PC-9 (cell line): ENCODE data around the gene RAB7A. TPM values are rescaled to one million over a fixed set of nuclear protein-coding genes. Genes with fewer than 3 reads are reported as not detected.
"Not testable (repeated sequence)": the region's sequence is repeated elsewhere in the genome, so short reads cannot be mapped to it uniquely, and the experiment has no call there.

ENCODE experiments used
- BruUV-seq: library from RNA; stranded (reverse); fragments of 400-500 nt; replicated peaks from 2 replicates; lab custom pipeline; 2021; lab: Mats Ljungman, UMichigan
- CTCF ChIA-PET: fragments of 300-600 bp; sonication (Branson Sonifier 250); formaldehyde crosslinking; loops from one replicate; lab custom pipeline; 2022; ENCODE audit warnings: antibody characterized with exemption; lab: Charles Lee
- POLR2A ChIA-PET: fragments of 300-600 bp; sonication (Branson Sonifier 250); formaldehyde crosslinking; loops from one replicate; lab custom pipeline; 2022; ENCODE audit warnings: antibody characterized with exemption; ENCODE audit not compliant: unreplicated experiment; lab: Charles Lee
- DNase-seq, 2 experiments: peaks; one replicate each; pipeline versions ENCODE4 v3.0.0 to v3.0.0-alpha.2; 2015 to 2022; ENCODE audit warnings: mixed read lengths in 1 of 2
- H2AFZ ChIP-seq: fragments of 200-600 bp; sonication (generic); 2 replicates; pipeline ENCODE4 v1.8.1; 2017; ENCODE audit warnings: antibody characterized with exemption
- H3F3A ChIP-seq: fragments of 200-600 bp; sonication (generic); 2 replicates; pipeline ENCODE4 v1.8.1; 2017; ENCODE audit warnings: antibody characterized with exemption, mild to moderate bottlenecking, low read depth; ENCODE audit not compliant: insufficient read depth
- H3K27ac ChIP-seq: fragments of 200-600 bp; sonication (generic); 2 replicates; pipeline ENCODE4 v1.6.1; 2016; ENCODE audit warnings: mixed run types
- H3K27me3 ChIP-seq: fragments of 200-600 bp; sonication (generic); 2 replicates; pipeline ENCODE4 v1.6.1; 2016; ENCODE audit warnings: low read depth, mixed run types; ENCODE audit not compliant: insufficient read depth
- H3K36me3 ChIP-seq: fragments of 200-600 bp; sonication (generic); 2 replicates; pipeline ENCODE4 v1.6.1; 2016; ENCODE audit warnings: low read depth, mixed run types
- H3K4me1 ChIP-seq: fragments of 200-600 bp; sonication (generic); replicated peaks from 2 replicates; pipeline ENCODE4 v1.6.1; 2016; ENCODE audit warnings: mixed run types; ENCODE audit not compliant: insufficient read depth
- H3K4me2 ChIP-seq: fragments of 200-600 bp; sonication (generic); 2 replicates; pipeline ENCODE4 v1.6.1; 2017; ENCODE audit warnings: mixed run types
- H3K4me3 ChIP-seq: fragments of 200-600 bp; sonication (generic); 2 replicates; pipeline ENCODE4 v1.6.1; 2016; ENCODE audit warnings: mixed run types
- H3K79me2 ChIP-seq: fragments of 200-600 bp; sonication (generic); 2 replicates; pipeline ENCODE4 v1.6.1; 2017; ENCODE audit warnings: low read depth, mixed run types
- H3K9me2 ChIP-seq: fragments of 200-600 bp; sonication (generic); 2 replicates; pipeline ENCODE4 v1.8.1; 2017; ENCODE audit warnings: mild to moderate bottlenecking; ENCODE audit not compliant: insufficient read depth
- H3K9me3 ChIP-seq: fragments of 200-600 bp; sonication (generic); 2 replicates; pipeline ENCODE4 v1.8.1; 2016; ENCODE audit warnings: low read depth; ENCODE audit not compliant: insufficient read depth
- H4K20me1 ChIP-seq: fragments of 200-600 bp; sonication (generic); 2 replicates; pipeline ENCODE4 v1.8.1; 2017; ENCODE audit not compliant: insufficient read depth
- EZH2 ChIP-seq: fragments of 200-600 bp; sonication (generic); IDR thresholded peaks from 2 replicates; pipeline ENCODE4 v1.8.0; 2017; ENCODE audit warnings: antibody characterized with exemption, low read depth
- intact Hi-C: fragments of 100-400 bp; cut with micrococcal nuclease; formaldehyde crosslinking; loops from one replicate; pipeline ENCODE4 v1.10.0; 2022; ENCODE audit not compliant: unreplicated experiment
- total RNA-seq: library from RNA; stranded (reverse); gene quantifications from 2 replicates; pipeline ENCODE4 v1.2.3, GENCODE V29; 2021
- TF ChIP-seq, protein P1 (sequence below): fragments of 200-600 bp; sonication (generic); conservative IDR thresholded peaks from 2 replicates; pipeline ENCODE4 v1.6.1; 2017; ENCODE audit warnings: mixed run types, antibody characterized with exemption, mild to moderate bottlenecking, moderate library complexity

RAB7A gene
- total RNA-seq, 1 experiment from 2014 or later, result 319 TPM

DNA sequence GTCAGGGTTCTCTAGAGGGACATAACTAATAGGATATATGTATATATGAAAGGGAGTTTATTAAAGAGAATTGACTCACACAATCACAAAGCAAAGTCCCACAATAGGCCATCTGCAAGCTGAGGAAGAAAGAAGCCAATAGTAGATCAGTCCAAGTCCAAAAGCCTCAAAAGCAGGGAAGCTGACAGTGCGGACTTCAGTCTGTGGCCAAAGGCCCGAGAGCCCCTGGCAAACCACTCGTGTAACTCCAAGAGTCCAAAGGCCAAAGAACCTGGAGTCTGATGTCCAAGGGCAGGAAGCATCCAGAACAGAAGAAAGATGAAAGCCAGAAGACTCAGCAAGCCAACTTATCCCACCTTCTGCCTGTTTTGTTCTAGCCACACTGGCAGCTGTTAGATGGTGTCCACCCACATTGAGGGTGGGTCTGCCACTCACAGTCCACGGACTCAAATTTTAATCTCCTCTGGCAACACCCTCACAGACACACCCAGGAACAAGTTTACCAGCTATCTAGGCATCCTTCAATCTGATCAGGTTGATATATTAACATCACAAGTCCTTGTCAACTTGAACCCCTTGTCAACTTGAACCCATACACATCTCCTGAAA lies 99.2 kb downstream of the RAB7A start:
- BruUV-seq, result no TSS peak
- no peak overlapping the region for H3K27ac ChIP-seq
- H2AFZ ChIP-seq, result no peak overlapping the region
- H3K4me3 ChIP-seq, result no peak overlapping the region
- no peak overlapping the region for H3K4me2 ChIP-seq
- H3F3A ChIP-seq, result peaks cover 14% of the 10 kb centered on the region; the same call in 1 of the 2 replicates
- CTCF ChIA-PET, result no interaction called here
- H3K9me2 ChIP-seq, result no peaks in the 10 kb centered on the region
- no peaks in the 10 kb centered on the region for H3K4me1 ChIP-seq
- intact Hi-C loops, result no loop called here
- no peaks in the 10 kb centered on the region for H3K27me3 ChIP-seq
- H4K20me1 ChIP-seq, result no peaks in the 10 kb centered on the region
- H3K79me2 ChIP-seq, result no peaks in the 10 kb centered on the region
- TF ChIP-seq, protein P1, sequence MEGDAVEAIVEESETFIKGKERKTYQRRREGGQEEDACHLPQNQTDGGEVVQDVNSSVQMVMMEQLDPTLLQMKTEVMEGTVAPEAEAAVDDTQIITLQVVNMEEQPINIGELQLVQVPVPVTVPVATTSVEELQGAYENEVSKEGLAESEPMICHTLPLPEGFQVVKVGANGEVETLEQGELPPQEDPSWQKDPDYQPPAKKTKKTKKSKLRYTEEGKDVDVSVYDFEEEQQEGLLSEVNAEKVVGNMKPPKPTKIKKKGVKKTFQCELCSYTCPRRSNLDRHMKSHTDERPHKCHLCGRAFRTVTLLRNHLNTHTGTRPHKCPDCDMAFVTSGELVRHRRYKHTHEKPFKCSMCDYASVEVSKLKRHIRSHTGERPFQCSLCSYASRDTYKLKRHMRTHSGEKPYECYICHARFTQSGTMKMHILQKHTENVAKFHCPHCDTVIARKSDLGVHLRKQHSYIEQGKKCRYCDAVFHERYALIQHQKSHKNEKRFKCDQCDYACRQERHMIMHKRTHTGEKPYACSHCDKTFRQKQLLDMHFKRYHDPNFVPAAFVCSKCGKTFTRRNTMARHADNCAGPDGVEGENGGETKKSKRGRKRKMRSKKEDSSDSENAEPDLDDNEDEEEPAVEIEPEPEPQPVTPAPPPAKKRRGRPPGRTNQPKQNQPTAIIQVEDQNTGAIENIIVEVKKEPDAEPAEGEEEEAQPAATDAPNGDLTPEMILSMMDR, result no peak
- TF ChIP-seq EZH2, result no peak
- POLR2A ChIA-PET, result no interaction called here
- no peak for DNase-seq
- H3K9me3 ChIP-seq, result no peaks in the 10 kb centered on the region
- no peaks in the 10 kb centered on the region for H3K36me3 ChIP-seq

GRCh38 chr3:128829087-128829486 lies 103.1 kb downstream of the RAB7A start:
- CTCF ChIA-PET, BruUV-seq: not testable (repeated sequence)

DNA sequence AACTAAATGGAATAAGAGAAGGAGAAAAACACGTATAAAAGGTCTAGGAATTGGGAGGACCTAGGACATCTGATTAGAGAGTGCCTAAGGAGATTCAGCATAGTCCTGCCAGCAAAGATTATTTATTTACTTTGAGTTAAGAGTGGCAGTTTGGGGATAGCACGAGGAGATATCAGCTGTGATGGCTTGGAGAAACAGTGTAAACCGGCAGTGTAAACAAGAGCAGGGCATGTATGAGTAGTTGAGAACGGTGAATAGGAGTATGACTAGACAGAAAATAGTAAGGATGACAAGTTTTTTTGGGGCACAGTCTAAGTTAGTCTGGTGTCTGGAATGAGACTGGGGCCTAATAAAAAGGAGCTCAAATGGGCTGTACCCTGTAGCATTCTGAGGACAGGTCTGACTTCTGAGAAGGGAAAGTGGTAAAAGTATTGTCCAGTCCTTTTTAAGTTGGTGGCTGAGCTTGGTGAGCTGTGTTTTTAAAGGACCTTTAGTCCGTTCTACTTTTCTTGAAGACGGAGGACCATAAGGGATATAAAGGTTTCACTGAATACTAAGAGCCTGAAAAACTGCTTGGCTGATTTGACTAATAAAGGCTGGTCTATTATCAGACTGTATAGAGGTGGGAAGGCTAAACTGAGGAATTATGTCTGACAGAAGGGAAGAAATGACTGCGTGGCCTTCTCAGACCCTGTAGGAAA lies 104.1 kb downstream of the RAB7A start:
- H2AFZ ChIP-seq, H3K4me3 ChIP-seq, CTCF ChIA-PET, H3K79me2 ChIP-seq, H3K4me2 ChIP-seq, BruUV-seq, H3K9me2 ChIP-seq, H3K36me3 ChIP-seq, H4K20me1 ChIP-seq, DNase-seq, H3K9me3 ChIP-seq, intact Hi-C loops, H3K27ac ChIP-seq, H3K4me1 ChIP-seq, H3K27me3 ChIP-seq, H3F3A ChIP-seq, POLR2A ChIA-PET: not testable (repeated sequence)

More at GRCh38 chr3:128829087-128829486, 103.1 kb downstream of the RAB7A start:
- H3K4me3 ChIP-seq, H3F3A ChIP-seq, H4K20me1 ChIP-seq, intact Hi-C loops, H3K4me2 ChIP-seq, POLR2A ChIA-PET, H3K27ac ChIP-seq, DNase-seq, H2AFZ ChIP-seq, H3K9me2 ChIP-seq, H3K9me3 ChIP-seq, H3K79me2 ChIP-seq, H3K36me3 ChIP-seq, H3K27me3 ChIP-seq, H3K4me1 ChIP-seq: not testable (repeated sequence)

- H3K9me2 ChIP-seq, DNase-seq, H3K4me1 ChIP-seq, H3K79me2 ChIP-seq, H2AFZ ChIP-seq, H3F3A ChIP-seq, H3K4me3 ChIP-seq, H3K27ac ChIP-seq, BruUV-seq, H3K27me3 ChIP-seq, POLR2A ChIA-PET, H4K20me1 ChIP-seq, CTCF ChIA-PET, H3K4me2 ChIP-seq, H3K9me3 ChIP-seq, H3K36me3 ChIP-seq, intact Hi-C loops: not testable (repeated sequence)
These were observed 104.8 kb downstream of the RAB7A start for GRCh38 chr3:128830762-128831161.

- H2AFZ ChIP-seq, DNase-seq, H3K79me2 ChIP-seq, CTCF ChIA-PET, H3K9me3 ChIP-seq, intact Hi-C loops, H3K27me3 ChIP-seq, H3K4me1 ChIP-seq, H3K9me2 ChIP-seq, H3F3A ChIP-seq, H3K4me2 ChIP-seq, H3K4me3 ChIP-seq, H3K27ac ChIP-seq, H3K36me3 ChIP-seq, POLR2A ChIA-PET, BruUV-seq, H4K20me1 ChIP-seq: not testable (repeated sequence)
These were observed 107.0 kb downstream of the RAB7A start for GRCh38 chr3:128832979-128833378.
